Transverse colon (tissue), 4 donors: Measurements from ENCODE around the gene SRPX2. TPM values are rescaled to one million over a fixed set of nuclear protein-coding genes. Genes with fewer than 3 reads are reported as not detected.

ENCODE experiments used
- DNase-seq: peaks from one replicate; pipeline ENCODE4 v3.0.0-alpha.2; 2019
- H3K27ac ChIP-seq, 4 donors: fragments of 200-600 bp; sonication (generic); 2 replicates each; pipeline ENCODE4 v1.5.1; 2016 to 2018; ENCODE audit warnings: inconsistent platforms in 4 of 4
- H3K27me3 ChIP-seq: fragments of 200-600 bp; sonication (generic); 2 replicates; pipeline ENCODE4 v1.5.1; 2017; ENCODE audit warnings: inconsistent platforms
- H3K36me3 ChIP-seq, 4 donors: fragments of 200-600 bp; sonication (generic); 2 replicates each; pipeline ENCODE4 v1.5.1; 2017 to 2019; ENCODE audit warnings: inconsistent platforms in 4 of 4
- H3K4me1 ChIP-seq, 4 donors: fragments of 200-600 bp; sonication (generic); 2 replicates each; pipeline ENCODE4 v1.5.1; 2017 to 2020; ENCODE audit warnings: inconsistent platforms in 4 of 4
- H3K4me3 ChIP-seq, 4 donors: fragments of 200-600 bp; sonication (generic); 1 replicate in 1 of 4; 2 replicates in 3 of 4; pipeline versions ENCODE4 v1.5.1 to v1.6.1; 2017 to 2019; ENCODE audit warnings: inconsistent platforms in 4 of 4
- H3K9me3 ChIP-seq, 2 donors: fragments of 200-600 bp; sonication (generic); 2 replicates each; pipeline ENCODE4 v1.5.1; 2017 to 2019; ENCODE audit warnings: inconsistent platforms in 2 of 2
- CTCF ChIP-seq, 5 experiments: fragments of 200-600 bp in 3 of 5; fragments of 450-650 bp in 2 of 5; sonication (generic) in 3 of 5; IDR thresholded peaks; 1 replicate in 2 of 5; 2 replicates in 3 of 5; pipeline ENCODE4 v1.5.1; 2016 to 2017; ENCODE audit warnings: antibody characterized with exemption in 5 of 5, inconsistent platforms in 3 of 5, mild to moderate bottlenecking in 2 of 5, moderate library complexity in 1 of 5
- EP300 ChIP-seq: sonication (generic); formaldehyde crosslinking; IDR thresholded peaks from one replicate; pipeline ENCODE4 v1.6.1; 2017; ENCODE audit warnings: antibody characterized with exemption, low read depth
- POLR2A ChIP-seq: fragments of 450-650 bp; IDR thresholded peaks from one replicate; pipeline ENCODE4 v1.6.1; 2016; ENCODE audit warnings: antibody characterized with exemption, mild to moderate bottlenecking, moderate library complexity
- POLR2AphosphoS5 ChIP-seq, 3 donors: sonication (generic); formaldehyde crosslinking; IDR thresholded peaks; one replicate each; pipeline ENCODE4 v1.6.1; 2016; ENCODE audit warnings: antibody characterized with exemption in 3 of 3
- WGBS, 2 donors: methylation state at CpG; one replicate each; pipeline ENCODE4 v1.1.5; 2018; ENCODE audit warnings: low coverage in 1 of 2; 5-methylcytosine and 5-hydroxymethylcytosine counted together
- in situ Hi-C, 4 donors: fragments of 200-750 bp; cut with MboI; loops; one replicate each; pipeline versions ENCODE4 v1.15.0 to v1.15.1; 2017; ENCODE audit warnings: low sequenced_read_pairs in 3 of 4, low pct_ligation_motif_present in 1 of 4, low pct_unique_long_range_greater_than_20kb in 1 of 4
- intact Hi-C: fragments of 100-400 bp; cut with DNase I; formaldehyde crosslinking; loops from one replicate; pipeline ENCODE4 v1.15.1; 2023; ENCODE audit warnings: low total_unique reads
- total RNA-seq, 4 donors: library from RNA; depleted of rRNA; stranded (reverse); fragments of >200 nt; gene quantifications; one replicate each; pipeline ENCODE4 v1.1.0, GENCODE V29; 2016

Gene SRPX2
- total RNA-seq, 4 donors from 2014 or later, result 9.3 to 72.2 (median 13.1) TPM

GRCh38 chrX:100623001-100623400, 21.0 kb upstream of the SRPX2 start:
- Histone ChIP-seq H3K4me1 (no peaks in the 10 kb centered on the region), H3K27ac (no peak overlapping the region), H3K36me3 (no peaks in the 10 kb centered on the region), H3K27me3 (no peaks in the 10 kb centered on the region), H3K9me3 (no peaks in the 10 kb centered on the region), H3K4me3 (no peak overlapping the region)
- in situ Hi-C loops, result loop anchor here in 2 of 4 donors (25.0 kb wide), 1 partner anchor 111 kb away; no protein-coding TSS in a partner anchor
- no peak for DNase-seq
- WGBS, 2 donors, result 40 to 73% methylated on average over 1 to 4 of the region's 4 CpGs
- intact Hi-C loops, result no loop called here
- no peak for TF ChIP-seq POLR2A
- TF ChIP-seq POLR2AphosphoS5 (IDR thresholded peaks at IDR 0.05), result no peak
- no peak for TF ChIP-seq EP300
- TF ChIP-seq CTCF (IDR thresholded peaks at IDR 0.05), result no peak

GRCh38 chrX:100625985-100626491, 18.0 kb upstream of the SRPX2 start:
- intact Hi-C loops, result no loop called here
- H3K4me1 ChIP-seq, result no peaks in the 10 kb centered on the region
- no peak overlapping the region for H3K4me3 ChIP-seq
- no peaks in the 10 kb centered on the region for H3K36me3 ChIP-seq
- no peaks in the 10 kb centered on the region for H3K27me3 ChIP-seq
- 59 to 65% methylated on average over 3 to 5 of the region's 5 CpGs for WGBS, 2 donors
- H3K9me3 ChIP-seq, result no peaks in the 10 kb centered on the region
- in situ Hi-C loops, result no loop called here
- H3K27ac ChIP-seq, result no peak overlapping the region
- DNase-seq, result no peak
- no peak for TF ChIP-seq POLR2A
- no peak for TF ChIP-seq CTCF (IDR thresholded peaks at IDR 0.05)
- no peak for TF ChIP-seq POLR2AphosphoS5 (IDR thresholded peaks at IDR 0.05)
- no peak for TF ChIP-seq EP300

GRCh38 chrX:100635040-100635439, 9.0 kb upstream of the SRPX2 start:
- Histone ChIP-seq H3K4me3 (peak overlapping the region in 2 of 4 donors; percentile 35 to 64), H3K27me3 (no peaks in the 10 kb centered on the region), H3K4me1 (peaks cover 0 to 9% (median 2%) of the 10 kb centered on the region in 4 donors), H3K9me3 (no peaks in the 10 kb centered on the region), H3K36me3 (no peaks in the 10 kb centered on the region), H3K27ac (no peak overlapping the region)
- in situ Hi-C loops (no loop called here), intact Hi-C loops (no loop called here)
- TF ChIP-seq POLR2A (no peak), CTCF (IDR thresholded peaks at IDR 0.05) (no peak), POLR2AphosphoS5 (IDR thresholded peaks at IDR 0.05) (no peak), EP300 (no peak)
- WGBS, 2 donors, result 60% methylated on average over 5 of the region's 5 CpGs; no CpG with 5 or more reads in 1 of the 2 donors
- DNase-seq, result no peak

DNA sequence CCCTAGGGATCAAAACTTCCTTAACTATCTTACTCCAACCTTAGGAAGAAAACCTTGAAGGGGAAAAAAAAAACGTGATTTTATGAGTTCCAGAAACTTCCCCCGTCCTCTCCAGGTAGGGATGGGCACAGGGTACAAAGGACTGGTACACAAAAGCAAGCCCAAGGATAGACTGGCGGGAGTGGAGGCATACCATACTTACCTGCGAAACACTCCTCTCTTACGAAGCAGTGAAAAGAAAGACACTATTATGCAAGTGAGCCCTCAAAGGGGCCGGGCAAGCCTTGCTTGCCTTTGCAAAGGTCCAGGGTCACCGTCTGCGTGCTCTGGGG, 8.0 kb upstream of the SRPX2 start:
- Histone ChIP-seq H3K9me3 (no peaks in the 10 kb centered on the region), H3K27me3 (no peaks in the 10 kb centered on the region), H3K36me3 (no peaks in the 10 kb centered on the region), H3K27ac (peak overlapping the region; percentile 38 to 85 (median 76)), H3K4me3 (peak overlapping the region; percentile 18 to 64 (median 46)), H3K4me1 (peaks cover 0 to 9% (median 2%) of the 10 kb centered on the region in 4 donors)
- 46% methylated on average over 8 of the region's 8 CpGs; no CpG with 5 or more reads in 1 of the 2 donors for WGBS, 2 donors
- in situ Hi-C loops, result no loop called here
- intact Hi-C loops, result no loop called here
- no peak for TF ChIP-seq CTCF (IDR thresholded peaks at IDR 0.05)
- no peak for TF ChIP-seq POLR2AphosphoS5 (IDR thresholded peaks at IDR 0.05)
- no peak for TF ChIP-seq POLR2A
- no peak for TF ChIP-seq EP300
- DNase-seq, result no peak
